Osteoblast (primary cell): ENCODE data around the gene POLE. TPM values are rescaled to one million over a fixed set of nuclear protein-coding genes. Genes with fewer than 3 reads are reported as not detected.

Experiments used
- DNase-seq: peaks from one replicate; pipeline ENCODE4 v3.0.0; 2011; ENCODE audit warnings: low spot score, mixed read lengths; ENCODE audit not compliant: insufficient read length; ENCODE audit errors: missing footprints
- H2AFZ ChIP-seq: 2 replicates; pipeline ENCODE4 v1.6.0; 2011; ENCODE audit warnings: mild to moderate bottlenecking, low read length
- H3K27ac ChIP-seq: 2 replicates; pipeline ENCODE4 v1.5.1; 2011; ENCODE audit warnings: mild to moderate bottlenecking, low read depth, low read length, moderate library complexity
- H3K27me3 ChIP-seq: 2 replicates; pipeline ENCODE4 v1.6.0; 2012; ENCODE audit warnings: mild to moderate bottlenecking, control low read depth, inconsistent platforms, low read length, moderate library complexity; ENCODE audit not compliant: insufficient read depth
- H3K36me3 ChIP-seq: 2 replicates; pipeline ENCODE4 v1.5.1; 2011; ENCODE audit warnings: mild to moderate bottlenecking, low read length, control low read depth, moderate library complexity; ENCODE audit not compliant: insufficient read depth
- H3K4me1 ChIP-seq: 2 replicates; pipeline ENCODE4 v1.5.1; 2011; ENCODE audit warnings: mild to moderate bottlenecking, low read length, control low read depth, moderate library complexity; ENCODE audit not compliant: insufficient read depth
- H3K4me2 ChIP-seq: 2 replicates; pipeline ENCODE4 v1.6.0; 2011; ENCODE audit warnings: mild to moderate bottlenecking, low read length; ENCODE audit not compliant: insufficient read depth
- H3K4me3 ChIP-seq: fragments of 200-600 bp; sonication (generic); 3 replicates; pipeline ENCODE4 v1.5.1; 2012; ENCODE audit warnings: mild to moderate bottlenecking, low read length, inconsistent platforms; ENCODE audit not compliant: insufficient read depth
- H3K79me2 ChIP-seq: 2 replicates; pipeline ENCODE4 v1.6.0; 2012; ENCODE audit warnings: mild to moderate bottlenecking, low read length, control low read depth, inconsistent platforms; ENCODE audit not compliant: insufficient read depth
- H3K9me3 ChIP-seq: 2 replicates; pipeline ENCODE4 v1.5.1; 2011; ENCODE audit warnings: low read depth, low read length, control low read depth
- H4K20me1 ChIP-seq: 2 replicates; pipeline ENCODE4 v1.6.0; 2012; ENCODE audit warnings: mild to moderate bottlenecking, low read length, control low read depth; ENCODE audit not compliant: insufficient read depth
- total RNA-seq: library from RNA; depleted of rRNA; stranded (reverse); fragments of >200 nt; gene quantifications from 2 replicates; pipeline ENCODE4 v1.2.3, GENCODE V29; 2012
- TF ChIP-seq, protein P1 (sequence below): IDR thresholded peaks from 2 replicates; pipeline ENCODE4 v1.5.1; 2011; ENCODE audit warnings: mild to moderate bottlenecking, low read depth, low read length, moderate library complexity; ENCODE audit errors: extremely low read depth

Gene POLE
- total RNA-seq, 1 donor = 15.2 TPM

DNA sequence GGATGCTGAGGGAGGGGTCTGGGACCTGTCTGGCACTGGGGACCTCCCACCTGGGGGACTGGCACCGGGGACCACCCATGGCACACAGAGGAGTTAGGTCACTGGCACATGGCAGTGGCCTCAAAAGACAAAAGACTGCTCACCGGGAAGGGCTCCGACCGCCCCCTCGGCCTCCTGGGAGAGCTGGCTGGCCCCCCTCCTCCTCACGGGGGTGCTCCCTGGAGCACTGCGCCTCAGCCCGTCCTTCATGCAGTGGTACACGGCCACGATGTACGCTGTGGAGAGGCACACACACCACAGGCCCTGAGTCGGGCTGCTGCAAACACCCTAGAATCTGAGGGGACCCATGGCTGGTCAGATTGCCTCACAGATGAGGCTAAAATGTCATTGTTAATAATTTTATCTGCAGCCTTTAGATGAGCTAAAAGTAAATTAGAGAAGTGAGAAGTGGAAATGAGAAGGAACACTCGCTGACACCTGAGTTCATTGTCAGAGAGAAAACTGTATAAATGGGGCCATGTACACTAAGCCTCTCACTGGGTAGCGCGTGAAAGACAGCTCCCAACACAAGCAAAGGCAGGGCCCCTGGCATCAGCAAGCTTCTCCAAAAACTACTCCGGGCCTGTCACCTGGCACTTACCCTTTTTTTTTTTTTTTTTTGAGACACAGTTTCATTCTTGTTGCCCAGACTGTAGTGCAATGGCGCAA lies 54.5 kb downstream of the POLE start:
- Histone ChIP-seq H3K27ac (no peak overlapping the region), H3K4me1 (no peaks in the 10 kb centered on the region), H4K20me1 (no peaks in the 10 kb centered on the region), H3K79me2 (no peaks in the 10 kb centered on the region), H3K4me3 (no peak overlapping the region), H2AFZ (no peak overlapping the region), H3K27me3 (no peaks in the 10 kb centered on the region), H3K9me3 (no peaks in the 10 kb centered on the region), H3K36me3 (peaks cover 36% of the 10 kb centered on the region), H3K4me2 (no peak overlapping the region)
- DNase-seq = peak; percentile 19
- TF ChIP-seq, protein P1, sequence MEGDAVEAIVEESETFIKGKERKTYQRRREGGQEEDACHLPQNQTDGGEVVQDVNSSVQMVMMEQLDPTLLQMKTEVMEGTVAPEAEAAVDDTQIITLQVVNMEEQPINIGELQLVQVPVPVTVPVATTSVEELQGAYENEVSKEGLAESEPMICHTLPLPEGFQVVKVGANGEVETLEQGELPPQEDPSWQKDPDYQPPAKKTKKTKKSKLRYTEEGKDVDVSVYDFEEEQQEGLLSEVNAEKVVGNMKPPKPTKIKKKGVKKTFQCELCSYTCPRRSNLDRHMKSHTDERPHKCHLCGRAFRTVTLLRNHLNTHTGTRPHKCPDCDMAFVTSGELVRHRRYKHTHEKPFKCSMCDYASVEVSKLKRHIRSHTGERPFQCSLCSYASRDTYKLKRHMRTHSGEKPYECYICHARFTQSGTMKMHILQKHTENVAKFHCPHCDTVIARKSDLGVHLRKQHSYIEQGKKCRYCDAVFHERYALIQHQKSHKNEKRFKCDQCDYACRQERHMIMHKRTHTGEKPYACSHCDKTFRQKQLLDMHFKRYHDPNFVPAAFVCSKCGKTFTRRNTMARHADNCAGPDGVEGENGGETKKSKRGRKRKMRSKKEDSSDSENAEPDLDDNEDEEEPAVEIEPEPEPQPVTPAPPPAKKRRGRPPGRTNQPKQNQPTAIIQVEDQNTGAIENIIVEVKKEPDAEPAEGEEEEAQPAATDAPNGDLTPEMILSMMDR = no peak

DNA sequence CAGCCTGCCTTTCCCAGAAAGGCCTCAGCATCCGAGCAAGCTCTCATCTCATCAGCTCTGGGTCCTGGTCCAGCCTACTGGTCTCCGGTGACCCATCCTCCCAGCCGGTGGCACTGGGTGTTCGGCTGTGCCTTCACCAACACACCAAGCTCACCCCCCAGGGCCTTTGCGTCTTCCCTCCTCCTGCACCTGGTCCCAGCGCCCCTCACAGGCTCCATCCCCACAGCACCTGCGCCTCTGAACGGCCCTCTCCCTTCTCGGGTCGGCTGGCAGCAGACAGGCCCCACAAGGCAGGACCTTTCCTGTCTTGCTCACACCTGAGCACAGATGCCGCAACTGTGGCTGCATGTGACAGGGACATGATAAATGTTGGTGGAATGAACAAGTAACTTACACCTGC lies 55.5 kb downstream of the POLE start:
- no peak overlapping the region for H2AFZ ChIP-seq
- TF ChIP-seq, protein P1 = no peak
- no peak overlapping the region for H3K27ac ChIP-seq
- no peaks in the 10 kb centered on the region for H4K20me1 ChIP-seq
- no peaks in the 10 kb centered on the region for H3K9me3 ChIP-seq
- no peaks in the 10 kb centered on the region for H3K27me3 ChIP-seq
- H3K4me1 ChIP-seq = no peaks in the 10 kb centered on the region
- H3K36me3 ChIP-seq = peaks cover 36% of the 10 kb centered on the region
- no peaks in the 10 kb centered on the region for H3K79me2 ChIP-seq
- no peak overlapping the region for H3K4me2 ChIP-seq
- peak; percentile 23 for DNase-seq
- H3K4me3 ChIP-seq = no peak overlapping the region

DNA sequence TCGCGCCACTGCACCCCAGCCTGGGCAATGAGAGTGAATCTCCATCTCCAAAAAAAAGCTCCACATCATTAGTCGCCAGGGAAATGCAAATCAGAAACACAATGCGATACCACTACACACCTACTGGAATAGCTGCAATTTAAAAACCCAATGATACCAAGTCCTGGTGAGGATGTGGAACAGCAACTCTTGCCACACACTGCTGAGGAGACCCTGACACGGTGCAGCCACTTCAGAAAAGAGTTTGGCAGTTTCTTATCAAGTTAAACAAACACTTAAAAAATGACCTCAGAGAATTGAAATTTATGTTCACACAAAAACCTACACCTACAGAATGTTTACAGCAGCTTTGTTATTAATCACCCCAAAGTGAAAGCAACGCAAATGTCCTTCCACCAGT lies 56.5 kb downstream of the POLE start:
- Histone ChIP-seq H3K4me2 (no peak overlapping the region), H3K36me3 (peaks cover 34% of the 10 kb centered on the region), H3K9me3 (no peaks in the 10 kb centered on the region), H3K27ac (no peak overlapping the region), H3K79me2 (no peaks in the 10 kb centered on the region), H3K4me1 (no peaks in the 10 kb centered on the region), H3K27me3 (no peaks in the 10 kb centered on the region), H3K4me3 (no peak overlapping the region), H4K20me1 (no peaks in the 10 kb centered on the region), H2AFZ (no peak overlapping the region)
- DNase-seq = no peak
- TF ChIP-seq, protein P1 = no peak

DNA sequence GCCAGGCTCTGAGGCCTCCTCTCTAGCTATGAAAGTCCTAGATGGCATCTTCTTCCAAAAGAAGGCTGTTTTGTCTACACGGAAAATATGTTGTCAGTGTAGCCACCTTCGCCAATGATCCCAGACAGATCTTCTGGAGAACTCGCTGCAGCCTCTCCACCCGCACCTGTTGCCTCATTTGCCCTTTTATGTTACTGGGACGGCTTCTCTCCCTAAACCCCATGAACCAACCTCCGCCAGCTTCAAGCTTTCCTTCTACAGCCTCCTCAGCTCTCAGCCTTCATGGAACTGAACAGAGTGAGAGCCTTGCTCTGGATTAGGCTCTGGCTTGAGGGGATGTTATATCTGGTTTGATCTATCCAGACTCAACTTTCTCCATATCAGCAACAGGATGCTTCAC lies 57.8 kb downstream of the POLE start:
- Histone ChIP-seq H3K36me3 (peaks cover 24% of the 10 kb centered on the region), H3K4me3 (no peak overlapping the region), H3K79me2 (no peaks in the 10 kb centered on the region), H3K27me3 (no peaks in the 10 kb centered on the region), H2AFZ (no peak overlapping the region), H4K20me1 (no peaks in the 10 kb centered on the region), H3K9me3 (no peaks in the 10 kb centered on the region), H3K27ac (no peak overlapping the region), H3K4me1 (no peaks in the 10 kb centered on the region), H3K4me2 (no peak overlapping the region)
- TF ChIP-seq, protein P1 = no peak
- DNase-seq = no peak
